ENCODE data around the gene C11orf91. TPM values are rescaled to one million over a fixed set of nuclear protein-coding genes. Genes with fewer than 3 reads are reported as not detected.

The C11orf91 gene
- total RNA-seq (2014; rRNA removed; shearing (Covaris generic)): not detected in 2 replicates

- Histone ChIP-seq H3K36me3 (peaks cover 23% of the 10 kb centered on the region), H3K27ac (peak within 1 kb of the TSS; percentile 63), H3K4me3 (peak within 1 kb of the TSS; percentile 45), H3K9me3 (replicated peaks) (no peaks in the 10 kb centered on the region), H3K27me3 (replicated peaks) (no peaks in the 10 kb centered on the region), H3K4me1 (replicated peaks) (peaks cover 51% of the 10 kb centered on the region)
- DNase-seq (ENCODE audit: low read depth in 1 of 2, low spot score in 2 of 2): peak; percentile 97
Measured at GRCh38 chr11:33700502-33701271, at the start of gene C11orf91. C11orf91 (minus strand) TSS chr11:33700826; CDS start chr11:33700740, 86 bp downstream.

DNA sequence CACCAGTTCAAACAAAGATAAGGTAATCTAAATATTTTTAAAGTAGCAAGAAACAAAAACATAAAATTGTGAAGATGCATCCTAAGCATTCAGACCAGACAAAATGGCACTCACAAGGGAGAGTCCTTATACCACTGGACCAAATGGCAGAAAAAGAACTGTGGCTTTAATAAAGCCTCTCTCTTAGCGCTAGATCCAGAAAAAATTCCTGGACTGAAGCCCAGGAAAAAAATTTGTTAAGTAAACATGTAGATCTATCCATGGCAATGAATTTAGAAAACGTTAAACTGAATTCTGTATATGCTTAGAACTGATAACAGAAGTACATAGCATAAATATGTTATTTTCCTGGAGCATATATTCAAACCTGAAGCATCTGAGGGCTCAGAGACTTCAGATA, 47.4 kb upstream of the C11orf91 start:
- H3K27ac ChIP-seq: no peak overlapping the region

GRCh38 chr11:33743291-33743690, 42.7 kb upstream of the C11orf91 start:
- Histone ChIP-seq H3K9me3 (replicated peaks) (peaks cover 5% of the 10 kb centered on the region; the same call in 1 of the 2 replicates), H3K36me3 (peaks cover 10% of the 10 kb centered on the region), H3K27me3 (replicated peaks) (no peaks in the 10 kb centered on the region), H3K27ac (no peak overlapping the region), H3K4me3 (no peak overlapping the region), H3K4me1 (replicated peaks) (peaks cover 21% of the 10 kb centered on the region)
- DNase-seq (ENCODE audit: low read depth in 1 of 2, low spot score in 2 of 2): no peak

More for the DNA sequence above, 47.4 kb upstream of the C11orf91 start:
- no peak overlapping the region for H3K4me3 ChIP-seq
- no peak for DNase-seq (ENCODE audit: low read depth in 1 of 2, low spot score in 2 of 2)
- H3K9me3 ChIP-seq (replicated peaks): no peaks in the 10 kb centered on the region
- no peaks in the 10 kb centered on the region for H3K27me3 ChIP-seq (replicated peaks)
- peaks cover 11% of the 10 kb centered on the region for H3K4me1 ChIP-seq (replicated peaks)
- H3K36me3 ChIP-seq: peaks cover 16% of the 10 kb centered on the region

DNA sequence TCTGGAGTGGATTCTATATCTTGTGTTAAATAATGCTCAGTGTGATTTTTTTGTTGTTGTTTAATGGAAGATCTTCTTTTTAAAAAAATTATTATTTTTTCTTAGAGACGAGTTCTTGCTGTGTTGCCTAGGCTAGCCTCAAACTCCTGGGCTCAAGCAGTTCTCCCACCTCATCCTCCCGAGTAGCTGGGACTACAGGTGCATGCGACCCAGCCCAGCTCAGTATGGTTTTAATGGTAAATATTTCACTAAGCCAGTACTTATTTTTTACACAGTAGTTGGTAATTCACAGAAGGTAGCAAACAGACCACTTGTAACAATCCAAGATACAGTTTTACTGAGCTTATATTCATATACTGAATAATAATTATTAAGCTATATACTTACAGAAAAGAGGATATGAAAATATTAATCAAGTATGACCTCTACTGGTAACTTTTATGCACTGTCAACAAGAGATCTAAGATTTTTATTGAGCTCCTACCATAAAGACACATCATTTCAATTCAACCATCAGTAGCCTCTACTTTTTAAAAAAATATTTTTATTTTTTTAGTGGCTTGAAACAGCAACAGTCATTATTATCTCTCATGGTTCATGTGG, 41.7 kb upstream of the C11orf91 start:
- DNase-seq (ENCODE audit: low read depth in 1 of 2, low spot score in 2 of 2): no peak
- H3K27ac ChIP-seq: no peak overlapping the region
- H3K4me3 ChIP-seq: no peak overlapping the region
- peaks cover 24% of the 10 kb centered on the region for H3K4me1 ChIP-seq (replicated peaks)
- no peaks in the 10 kb centered on the region for H3K27me3 ChIP-seq (replicated peaks)
- peaks cover 5% of the 10 kb centered on the region; the same call in 1 of the 2 replicates for H3K9me3 ChIP-seq (replicated peaks)
- peaks cover 10% of the 10 kb centered on the region for H3K36me3 ChIP-seq

GRCh38 chr11:33741806-33742205, 41.2 kb upstream of the C11orf91 start:
- no peak overlapping the region for H3K4me3 ChIP-seq
- H3K27ac ChIP-seq: no peak overlapping the region
- no peaks in the 10 kb centered on the region for H3K27me3 ChIP-seq (replicated peaks)
- H3K9me3 ChIP-seq (replicated peaks): peaks cover 5% of the 10 kb centered on the region; the same call in 1 of the 2 replicates
- no peak for DNase-seq (ENCODE audit: low read depth in 1 of 2, low spot score in 2 of 2)
- H3K36me3 ChIP-seq: peaks cover 7% of the 10 kb centered on the region
- peaks cover 30% of the 10 kb centered on the region for H3K4me1 ChIP-seq (replicated peaks)

- no peaks in the 10 kb centered on the region for H3K27me3 ChIP-seq (replicated peaks)
- peaks cover 37% of the 10 kb centered on the region for H3K36me3 ChIP-seq
- H3K27ac ChIP-seq: peak overlapping the region; percentile 91
- no peak for DNase-seq (ENCODE audit: low read depth in 1 of 2, low spot score in 2 of 2)
- H3K4me3 ChIP-seq: peak overlapping the region; percentile 87
- peaks cover 5% of the 10 kb centered on the region; the same call in 1 of the 2 replicates for H3K9me3 ChIP-seq (replicated peaks)
- peaks cover 43% of the 10 kb centered on the region for H3K4me1 ChIP-seq (replicated peaks)
Measured at GRCh38 chr11:33737362-33737821, 36.8 kb upstream of the C11orf91 start.

- H3K27me3 ChIP-seq (replicated peaks): no peaks in the 10 kb centered on the region
- H3K4me3 ChIP-seq: peak within 1 kb of the TSS; percentile 87
- H3K9me3 ChIP-seq (replicated peaks): peaks cover 5% of the 10 kb centered on the region; the same call in 1 of the 2 replicates
- H3K27ac ChIP-seq: peak within 1 kb of the TSS; percentile 91
- DNase-seq (ENCODE audit: low read depth in 1 of 2, low spot score in 2 of 2): peak; percentile 86 to 96
- H3K4me1 ChIP-seq (replicated peaks): peaks cover 50% of the 10 kb centered on the region
- peaks cover 48% of the 10 kb centered on the region for H3K36me3 ChIP-seq
Measured at GRCh38 chr11:33736148-33736812, 35.7 kb upstream of the C11orf91 start, which contains the start of gene CD59. CD59 (minus strand) TSS chr11:33736423; CDS start chr11:33722445, 13,978 bp downstream.

DNA sequence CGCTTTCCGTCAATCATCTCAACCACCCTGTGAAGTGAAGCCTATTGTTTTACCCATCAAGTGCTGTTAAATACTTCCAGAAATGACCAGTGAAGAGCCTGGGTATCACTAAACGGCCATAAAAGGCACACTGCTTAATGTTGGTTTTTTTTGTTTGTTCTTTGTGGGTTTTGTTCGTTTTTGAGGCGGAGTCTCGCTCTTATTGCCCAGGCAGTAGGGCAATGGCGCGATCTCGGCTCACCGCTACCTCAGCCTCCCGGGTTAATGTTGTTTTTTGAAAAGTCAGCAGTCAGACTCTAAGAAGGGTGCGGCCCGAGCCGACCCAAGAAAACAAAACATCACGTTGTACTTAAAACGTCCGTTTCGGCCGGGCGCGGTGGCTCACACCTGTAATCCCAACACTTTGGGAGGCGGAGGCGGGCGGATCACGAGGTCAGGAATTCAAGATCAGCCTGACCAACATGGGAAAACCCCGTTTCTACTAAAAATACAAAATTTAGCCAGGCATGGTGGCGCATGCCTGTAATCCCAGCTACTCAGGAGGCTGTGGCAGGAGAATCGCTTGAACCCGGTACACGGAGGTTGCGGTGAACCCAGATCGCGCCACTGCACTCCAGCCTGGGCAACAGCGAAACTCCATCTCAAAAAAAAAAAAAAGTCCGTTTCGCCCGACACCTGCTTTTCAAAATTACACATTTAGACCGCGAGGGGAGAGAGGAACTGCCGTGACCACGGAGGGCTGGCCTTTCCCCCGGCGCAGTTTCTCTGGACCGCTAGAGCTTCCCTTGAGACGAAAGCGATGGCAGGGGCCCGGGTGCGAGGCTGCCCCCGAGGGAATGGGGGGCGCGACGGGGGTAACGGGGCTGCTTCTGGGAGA, 34.9 kb upstream of the C11orf91 start:
- H3K4me3 ChIP-seq: peak overlapping the region; percentile 87
- peaks cover 50% of the 10 kb centered on the region for H3K4me1 ChIP-seq (replicated peaks)
- DNase-seq (ENCODE audit: low read depth in 1 of 2, low spot score in 2 of 2): peak in 1 of 2 experiments; percentile 47
- H3K27ac ChIP-seq: peak overlapping the region; percentile 91
- peaks cover 54% of the 10 kb centered on the region for H3K36me3 ChIP-seq
- peaks cover 5% of the 10 kb centered on the region; the same call in 1 of the 2 replicates for H3K9me3 ChIP-seq (replicated peaks)
- no peaks in the 10 kb centered on the region for H3K27me3 ChIP-seq (replicated peaks)

DNA sequence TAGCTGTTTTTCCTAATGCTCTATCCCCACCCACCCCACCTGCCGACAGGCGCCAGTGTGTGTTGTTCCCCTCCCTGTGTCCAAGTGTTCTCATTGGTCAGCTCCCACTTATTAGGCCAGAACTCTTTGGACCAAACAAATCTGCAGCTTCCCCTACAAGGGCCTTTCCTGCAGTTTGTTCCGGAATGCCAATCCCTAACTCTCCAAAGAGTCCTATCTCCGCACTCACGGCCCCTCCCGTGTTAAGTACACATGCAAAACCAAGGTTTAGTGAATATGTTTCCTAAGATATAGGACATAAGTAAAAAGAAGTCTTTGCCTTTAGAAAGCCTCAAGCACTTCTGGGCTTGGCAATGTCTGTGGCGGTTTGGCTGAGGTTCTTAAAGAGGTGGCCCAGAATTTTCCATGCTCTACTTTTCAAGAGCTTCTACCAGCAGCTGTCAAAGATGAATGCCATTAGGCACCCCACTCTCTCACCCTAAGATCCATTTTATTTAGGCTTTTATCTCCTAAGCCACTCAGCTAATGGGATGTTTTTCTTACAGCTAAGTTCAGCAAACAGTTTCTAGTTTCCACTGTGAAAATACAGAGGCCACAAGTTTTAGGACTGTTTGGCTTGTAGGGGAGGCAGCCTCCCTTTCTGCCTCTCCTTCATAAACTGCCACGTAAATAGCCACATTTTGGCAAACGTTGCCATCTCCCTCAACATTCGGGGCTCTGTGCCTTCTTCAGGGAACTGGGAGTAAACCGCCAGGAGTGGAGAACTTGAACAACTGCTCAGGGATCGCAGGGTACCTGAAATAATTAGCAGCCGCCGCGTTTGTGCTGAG, 34.0 kb upstream of the C11orf91 start:
- no peaks in the 10 kb centered on the region for H3K27me3 ChIP-seq (replicated peaks)
- H3K9me3 ChIP-seq (replicated peaks): peaks cover 2% of the 10 kb centered on the region; the same call in 1 of the 2 replicates
- H3K27ac ChIP-seq: peak overlapping the region; percentile 91
- H3K36me3 ChIP-seq: peaks cover 59% of the 10 kb centered on the region
- peak in 1 of 2 experiments; percentile 30 for DNase-seq (ENCODE audit: low read depth in 1 of 2, low spot score in 2 of 2)
- peaks cover 44% of the 10 kb centered on the region for H3K4me1 ChIP-seq (replicated peaks)
- H3K4me3 ChIP-seq: peak overlapping the region; percentile 87

GRCh38 chr11:33733980-33734379, 33.4 kb upstream of the C11orf91 start:
- Histone ChIP-seq H3K4me1 (replicated peaks) (peaks cover 44% of the 10 kb centered on the region), H3K4me3 (peak overlapping the region; percentile 87), H3K27me3 (replicated peaks) (no peaks in the 10 kb centered on the region), H3K9me3 (replicated peaks) (no peaks in the 10 kb centered on the region), H3K36me3 (peaks cover 66% of the 10 kb centered on the region), H3K27ac (no peak overlapping the region)
- no peak for DNase-seq (ENCODE audit: low read depth in 1 of 2, low spot score in 2 of 2)

DNA sequence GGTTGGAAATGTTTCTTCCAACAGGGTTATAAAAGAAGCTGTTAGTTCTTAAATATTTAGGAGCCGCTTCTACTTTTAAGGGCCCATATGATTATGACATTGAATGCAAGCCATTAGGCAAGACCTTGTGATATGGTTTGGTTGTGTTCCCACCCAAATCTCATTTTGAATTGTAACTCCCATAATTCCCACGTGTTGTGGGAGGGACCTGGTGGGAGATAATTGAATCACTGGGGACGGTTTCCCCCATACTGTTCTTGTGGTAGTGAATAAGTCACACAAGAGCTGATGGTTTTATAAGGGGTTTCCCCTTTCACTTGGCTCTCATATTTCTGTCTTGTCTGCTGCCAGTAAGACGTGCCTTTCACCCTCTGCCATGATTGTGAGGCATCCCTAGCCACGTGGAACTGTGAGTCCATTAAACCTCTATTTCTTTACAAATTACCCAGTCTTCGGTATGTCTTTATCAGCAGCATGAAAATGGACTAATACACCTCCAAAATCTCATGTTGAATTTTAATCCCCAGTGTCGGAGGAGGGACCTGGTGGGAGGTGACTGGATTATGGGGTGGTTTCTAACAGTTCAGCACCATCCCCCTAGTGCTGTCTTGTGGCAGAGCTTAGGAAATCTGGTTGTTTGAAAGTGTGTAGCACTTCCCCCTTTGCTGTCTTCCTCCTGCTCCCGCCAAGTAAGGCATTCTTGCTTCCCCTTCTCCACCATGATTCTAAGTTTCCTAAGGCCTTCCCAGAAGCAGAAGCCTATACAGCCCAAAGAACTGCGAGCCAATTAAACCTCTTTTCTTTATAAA, 31.3 kb upstream of the C11orf91 start:
- H3K4me1 ChIP-seq (replicated peaks): peaks cover 26% of the 10 kb centered on the region
- no peak for DNase-seq (ENCODE audit: low read depth in 1 of 2, low spot score in 2 of 2)
- no peaks in the 10 kb centered on the region for H3K9me3 ChIP-seq (replicated peaks)

More for the DNA sequence above, 31.3 kb upstream of the C11orf91 start:
- Histone ChIP-seq H3K36me3 (peaks cover 69% of the 10 kb centered on the region), H3K27ac (no peak overlapping the region), H3K4me3 (no peak overlapping the region), H3K27me3 (replicated peaks) (no peaks in the 10 kb centered on the region)

Data from SJSA1 (cell line).